ENCODE measurements around the gene LRP6.

Gene LRP6

DNA sequence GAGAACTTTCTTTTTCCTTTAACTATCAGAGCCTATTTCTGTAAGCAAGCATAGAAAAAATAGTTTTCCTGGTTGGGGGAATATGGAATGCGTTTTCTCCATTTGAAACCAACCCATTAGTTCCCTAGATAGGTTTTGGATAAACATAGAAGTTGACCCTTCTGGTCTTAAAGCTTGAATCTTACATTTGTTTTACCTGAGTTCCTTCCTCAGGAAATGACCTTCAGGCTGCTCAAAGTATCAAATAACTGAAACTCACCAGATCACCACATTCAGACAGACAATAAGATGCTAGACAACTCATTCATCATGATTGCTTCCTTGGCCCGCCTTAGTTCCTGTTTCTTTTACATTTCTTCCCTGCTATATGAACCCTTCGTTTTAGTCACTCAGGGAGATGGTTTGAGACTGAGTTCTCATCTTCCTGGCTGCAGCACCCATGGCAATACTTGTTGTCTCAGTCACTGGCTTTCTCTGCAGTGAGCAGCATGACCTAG is 52.2 kb downstream of the LRP6 start:
- peak; percentile 53 for DNase-seq (ENCODE audit: low read depth)

DNA sequence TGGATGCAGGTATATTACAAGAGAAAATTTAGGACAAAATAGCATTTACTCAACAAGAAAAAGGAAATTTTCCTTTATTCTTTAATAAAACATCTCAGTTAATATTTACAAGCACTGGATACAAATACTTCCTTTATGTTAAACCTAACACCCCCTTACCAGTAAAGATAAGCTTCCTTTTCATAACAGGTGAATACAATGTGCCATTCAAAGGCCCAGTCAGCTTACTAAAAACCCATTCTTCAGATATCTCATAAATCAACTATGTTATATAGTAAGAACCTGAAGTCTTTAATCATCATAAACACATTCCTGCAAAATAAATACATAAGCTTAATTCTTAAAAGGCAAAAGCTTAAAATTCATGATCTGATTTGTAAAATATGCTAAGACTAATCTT is 52.6 kb downstream of the LRP6 start:
- no peak for DNase-seq (ENCODE audit: low read depth)

DNA sequence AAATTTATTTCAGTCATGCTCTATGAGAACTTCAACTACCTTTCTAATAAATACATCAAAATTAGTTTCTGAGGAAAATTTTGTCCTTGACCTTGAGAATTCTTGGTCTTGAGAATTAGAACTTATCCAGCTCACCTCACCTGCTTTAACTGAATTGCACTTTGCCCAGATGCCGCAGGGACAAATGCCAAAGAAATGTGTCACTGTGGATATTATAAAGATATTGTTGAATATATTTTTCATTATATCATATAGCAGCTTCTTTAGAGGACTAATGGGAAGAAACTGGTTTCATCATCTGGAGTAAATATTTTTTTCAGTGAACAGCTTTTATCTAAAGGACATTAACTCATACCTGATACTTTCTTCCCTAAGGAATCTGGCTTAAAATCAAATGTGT is 54.1 kb downstream of the LRP6 start:
- no peak for DNase-seq (ENCODE audit: low read depth)

DNA sequence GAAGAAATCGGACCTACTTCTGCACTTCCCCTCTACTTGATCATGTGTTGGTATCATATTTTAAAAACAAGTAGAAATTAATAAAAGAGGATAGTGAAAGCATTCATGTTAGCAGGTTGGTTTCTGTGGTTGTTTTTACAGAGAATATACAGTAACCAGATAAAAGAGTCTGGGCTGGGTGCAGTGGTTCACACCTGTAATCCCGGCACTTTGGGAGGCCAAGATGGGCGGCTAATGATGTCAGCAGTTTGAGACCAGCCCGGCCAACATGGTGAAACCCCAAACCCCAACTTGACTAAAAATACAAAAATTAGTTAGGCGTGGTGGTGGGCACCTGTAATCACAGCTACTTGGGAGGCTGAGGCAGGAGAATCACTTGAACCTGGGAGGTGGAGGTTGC is 55.9 kb downstream of the LRP6 start:
- DNase-seq (ENCODE audit: low read depth): no peak

DNA sequence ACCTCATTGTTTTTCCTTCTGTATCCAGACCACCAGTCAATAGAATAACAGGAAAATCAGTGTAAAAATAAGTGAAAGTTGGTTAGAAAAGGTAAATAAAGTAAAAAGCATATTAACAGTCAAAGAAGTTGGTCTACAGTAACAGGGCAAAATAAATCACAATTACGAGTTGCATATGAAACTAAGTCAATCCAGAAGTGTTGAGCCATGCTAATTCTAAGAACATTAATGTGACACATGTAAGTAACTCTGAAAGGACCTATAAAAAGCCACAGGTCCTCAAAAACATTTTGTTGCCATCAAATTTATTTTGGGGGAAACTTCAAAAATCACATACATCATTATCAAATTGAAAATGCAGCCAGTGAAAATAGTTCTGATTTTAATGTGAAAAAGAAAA is 56.4 kb downstream of the LRP6 start:
- no peak for DNase-seq (ENCODE audit: low read depth)

DNA sequence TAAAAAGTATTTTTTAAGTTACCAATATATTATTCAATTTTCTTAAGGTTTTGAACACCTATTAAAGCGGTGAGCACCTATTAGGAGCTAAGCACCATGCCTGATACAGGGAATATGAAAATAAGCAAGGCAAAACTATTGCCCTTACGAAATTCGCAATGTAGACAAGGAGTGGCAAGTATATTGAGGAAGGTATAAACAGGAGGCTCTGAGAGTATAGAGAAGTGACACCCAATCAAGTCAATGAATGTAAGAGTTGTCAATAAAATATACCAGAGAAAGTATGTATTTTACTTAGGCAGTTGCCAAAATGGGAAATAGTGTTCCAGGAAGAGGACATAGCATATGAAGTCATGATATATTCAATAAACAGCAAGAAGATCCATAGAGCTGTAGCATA is 57.2 kb downstream of the LRP6 start:
- DNase-seq (ENCODE audit: low read depth): no peak

DNA sequence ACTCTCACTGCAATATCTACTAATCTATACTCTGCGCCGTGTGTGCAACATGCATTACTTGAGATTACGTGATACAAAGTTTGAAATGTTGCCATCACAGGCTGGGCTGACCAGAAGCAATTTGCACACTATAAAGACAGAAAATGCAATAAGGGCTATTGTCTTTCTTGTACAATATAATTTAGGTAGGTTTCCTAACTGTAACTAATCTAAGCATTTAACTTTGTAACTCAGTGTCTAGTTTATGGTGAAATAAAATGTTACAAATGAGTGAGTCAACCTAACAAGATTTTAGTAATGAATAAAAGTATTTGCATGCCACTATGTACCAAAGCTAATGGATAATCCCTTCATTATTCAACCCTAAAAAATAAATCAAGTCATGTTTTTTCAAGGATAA is 57.8 kb downstream of the LRP6 start:
- DNase-seq (ENCODE audit: low read depth): no peak

DNA sequence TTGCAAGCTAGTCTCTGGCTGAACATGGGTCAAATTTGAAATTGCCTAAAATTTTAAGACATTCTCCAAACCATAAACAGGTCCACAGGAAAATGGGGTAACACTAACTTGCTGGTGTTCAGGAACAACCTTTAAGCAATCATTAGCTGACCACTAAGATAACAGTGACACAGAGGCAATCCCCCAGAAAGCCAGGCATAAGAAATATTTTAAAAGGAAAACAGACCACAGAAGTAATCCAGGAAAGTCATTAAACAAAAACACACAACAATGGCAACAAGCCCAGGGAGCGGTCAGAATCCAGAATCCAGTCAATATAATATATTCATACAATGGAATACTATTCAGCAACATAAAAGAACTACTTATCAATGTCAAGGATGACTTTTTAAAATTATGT is 59.1 kb downstream of the LRP6 start:
- no peak for DNase-seq (ENCODE audit: low read depth)

DNA sequence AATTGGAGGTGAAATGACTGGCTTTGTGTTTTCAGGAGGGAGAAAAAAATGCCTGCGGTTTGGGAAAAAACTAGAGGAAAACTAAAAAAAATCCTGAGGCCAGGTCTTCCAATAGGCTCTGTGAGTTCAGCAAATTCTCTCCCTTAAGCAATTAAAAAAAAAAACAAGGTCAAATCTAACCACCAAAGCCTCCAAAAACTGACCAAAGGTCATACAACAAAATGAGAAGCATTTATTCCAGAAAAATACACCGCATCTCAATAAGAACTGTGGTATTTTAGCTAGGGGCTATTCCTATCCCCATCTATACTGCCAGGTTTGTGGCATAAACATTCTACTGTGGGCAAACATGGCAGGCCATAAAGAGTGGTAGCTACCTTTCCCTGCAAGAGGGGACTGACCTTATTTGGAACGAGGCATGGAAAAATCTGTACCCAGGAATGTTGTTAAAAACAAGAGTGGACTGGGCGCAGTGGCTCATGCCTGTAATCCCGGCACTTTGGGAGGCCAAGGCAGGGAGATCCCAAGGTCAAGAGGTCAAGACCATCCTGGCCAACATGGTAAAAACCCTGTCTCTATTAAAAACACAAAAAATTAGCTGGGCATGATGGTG is 60.0 kb downstream of the LRP6 start:
- DNase-seq (ENCODE audit: low read depth): no peak

DNA sequence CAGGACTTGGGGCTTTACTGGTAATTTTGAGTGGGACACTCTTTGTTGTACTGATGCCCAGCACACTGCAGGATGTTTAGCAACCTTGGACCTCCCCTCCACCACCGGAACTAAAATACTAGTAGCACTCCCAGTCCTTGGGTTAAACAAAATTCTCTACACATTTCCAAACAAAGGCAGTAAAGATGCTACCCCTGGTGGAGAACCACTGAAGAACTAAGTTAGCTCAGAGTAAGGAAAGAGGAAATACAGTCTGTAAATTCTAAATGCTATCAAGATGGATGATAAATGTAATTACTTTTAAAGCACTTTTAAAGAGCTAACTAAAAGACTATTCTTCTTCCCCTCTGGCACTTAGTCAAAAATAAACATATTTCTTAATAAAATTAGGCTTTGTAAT is 64.1 kb downstream of the LRP6 start:
- no peak for DNase-seq (ENCODE audit: low read depth)

DNA sequence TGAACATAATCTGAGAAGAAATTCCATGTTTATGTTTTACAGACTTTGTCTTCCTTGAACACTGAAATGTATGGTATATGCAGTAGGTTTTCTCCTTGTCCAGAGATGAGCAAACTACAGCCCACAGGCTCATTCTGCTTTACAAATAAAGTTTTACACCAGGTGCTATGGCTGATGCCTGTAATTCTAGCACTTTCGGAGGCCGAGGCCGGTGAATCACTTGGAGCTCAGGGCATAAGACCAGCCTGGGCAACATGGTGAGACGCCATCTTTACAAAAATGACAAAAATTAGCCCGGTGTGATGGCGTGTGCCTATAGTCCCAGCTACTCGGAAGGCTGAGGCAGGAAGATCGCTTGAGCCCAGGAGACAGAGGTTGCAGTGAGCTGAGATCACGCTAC is 64.7 kb downstream of the LRP6 start:
- DNase-seq (ENCODE audit: low read depth): no peak

DNA sequence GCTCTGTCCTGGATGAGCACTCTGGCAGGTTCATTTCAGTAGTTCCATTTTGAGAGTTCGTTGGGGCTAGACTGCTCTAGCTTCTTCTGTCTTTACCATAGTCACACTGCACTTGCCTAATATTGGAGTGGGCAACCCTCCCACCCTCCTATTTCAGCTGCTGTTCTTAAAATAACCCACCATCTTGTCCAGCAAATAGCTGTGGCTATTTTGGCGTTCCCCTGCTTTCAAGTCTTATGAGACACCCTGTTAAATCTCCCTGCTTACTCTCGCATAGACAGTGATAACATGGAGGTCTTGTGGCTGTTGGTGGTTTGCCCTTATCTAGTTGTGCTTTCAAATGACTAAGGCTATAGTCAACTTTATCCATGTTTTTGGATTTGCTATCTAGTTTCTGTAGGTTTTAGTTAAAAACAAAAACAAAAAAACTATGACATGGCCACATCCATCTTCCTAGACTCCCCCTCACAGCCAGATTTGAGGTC is 65.5 kb downstream of the LRP6 start:
- no peak for DNase-seq (ENCODE audit: low read depth)

DNA sequence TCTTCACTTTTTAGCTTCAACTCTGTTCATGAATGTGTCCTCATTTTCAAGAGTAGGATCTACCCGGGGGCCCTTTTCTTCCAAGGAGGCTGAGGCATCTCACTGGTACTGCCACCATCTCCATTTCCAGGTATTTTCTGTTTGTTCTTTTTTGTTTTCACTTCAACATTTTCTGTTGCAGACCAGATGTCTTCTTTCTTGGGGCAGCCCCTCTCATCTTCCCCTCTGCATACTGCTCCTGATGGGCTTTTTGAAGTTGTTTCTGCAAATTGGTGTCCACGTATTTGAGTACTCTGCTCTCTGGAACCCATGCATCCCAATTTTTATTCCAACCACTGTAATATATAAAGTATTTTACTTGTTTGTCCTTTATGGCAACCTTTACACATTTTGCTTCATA is 66.5 kb downstream of the LRP6 start:
- DNase-seq (ENCODE audit: low read depth): no peak

DNA sequence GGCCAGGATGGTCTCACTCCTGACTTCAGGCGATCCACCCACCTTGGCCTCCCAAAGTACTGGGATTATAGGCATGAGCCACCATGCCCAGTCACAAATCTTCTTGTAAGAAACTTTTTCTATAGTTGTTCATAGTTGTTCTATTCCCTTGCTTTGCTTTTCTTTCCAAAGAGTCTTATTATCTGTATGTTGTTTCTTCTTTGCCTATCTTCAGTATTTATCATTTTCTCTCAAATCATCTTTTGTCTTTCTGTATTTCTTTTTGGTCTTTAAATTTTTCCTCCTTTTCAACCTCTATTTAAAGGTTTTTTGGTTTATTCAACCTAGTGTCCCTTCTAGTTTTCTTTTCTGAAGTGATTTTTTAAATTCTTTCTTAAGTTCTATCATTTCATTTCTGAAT is 68.7 kb downstream of the LRP6 start:
- DNase-seq (ENCODE audit: low read depth): no peak

DNA sequence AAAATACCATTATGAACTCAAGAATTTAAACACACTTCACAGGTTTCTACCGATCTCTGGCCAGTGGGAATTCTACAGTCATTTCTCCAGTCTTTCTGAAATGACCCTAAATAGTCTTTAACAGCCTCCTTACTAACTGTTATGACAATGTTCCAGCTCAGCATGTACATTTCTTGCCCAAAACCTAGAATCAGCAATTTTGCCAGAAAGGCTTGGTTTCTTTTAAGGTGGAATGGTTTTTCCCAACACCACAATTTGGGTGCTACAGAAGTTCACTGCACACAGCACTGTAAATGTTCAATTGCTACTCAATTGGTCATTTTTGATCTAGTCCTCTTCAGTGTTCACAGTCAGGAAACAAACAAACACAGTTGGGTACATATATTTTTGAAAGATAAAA is 69.7 kb downstream of the LRP6 start:
- DNase-seq (ENCODE audit: low read depth): no peak

DNA sequence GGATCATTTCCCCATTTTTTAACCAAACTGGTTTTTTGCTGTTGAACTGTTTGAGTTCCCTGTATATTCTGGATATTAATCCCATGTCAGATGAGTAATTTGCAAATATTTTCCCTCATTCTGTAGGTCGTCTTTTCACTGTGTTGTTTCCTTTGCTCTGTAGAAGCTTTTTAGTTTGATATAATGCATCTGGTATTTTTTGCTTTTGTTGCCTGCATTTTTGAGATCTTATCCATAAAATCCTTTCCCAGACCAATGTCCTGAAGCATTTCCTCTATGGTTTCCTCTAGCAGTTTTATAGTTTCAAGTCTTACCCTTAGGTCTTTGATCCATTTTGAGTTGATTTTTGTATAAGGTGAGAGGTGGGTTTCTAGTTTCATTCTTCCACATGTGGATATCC is 71.3 kb downstream of the LRP6 start:
- DNase-seq (ENCODE audit: low read depth): peak; percentile 14

DNA sequence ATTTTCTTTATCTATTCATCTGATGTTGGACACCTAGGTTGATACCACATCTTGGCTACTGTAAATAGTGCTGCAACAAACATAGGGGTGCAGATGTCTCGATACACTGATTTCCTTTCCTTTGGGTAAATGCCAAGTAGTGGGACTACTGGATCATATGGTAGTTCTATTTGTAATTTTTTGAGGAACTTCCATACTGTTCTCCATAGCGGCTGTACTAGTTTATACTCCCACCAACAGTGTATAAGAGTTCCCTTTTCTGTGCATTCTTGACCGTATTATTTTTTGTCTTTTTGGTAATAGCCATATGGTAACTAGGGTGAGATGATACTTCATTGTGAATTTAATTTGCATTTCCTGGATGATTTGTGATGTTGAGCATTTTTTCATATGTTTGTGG is 71.8 kb downstream of the LRP6 start:
- no peak for DNase-seq (ENCODE audit: low read depth)

DNA sequence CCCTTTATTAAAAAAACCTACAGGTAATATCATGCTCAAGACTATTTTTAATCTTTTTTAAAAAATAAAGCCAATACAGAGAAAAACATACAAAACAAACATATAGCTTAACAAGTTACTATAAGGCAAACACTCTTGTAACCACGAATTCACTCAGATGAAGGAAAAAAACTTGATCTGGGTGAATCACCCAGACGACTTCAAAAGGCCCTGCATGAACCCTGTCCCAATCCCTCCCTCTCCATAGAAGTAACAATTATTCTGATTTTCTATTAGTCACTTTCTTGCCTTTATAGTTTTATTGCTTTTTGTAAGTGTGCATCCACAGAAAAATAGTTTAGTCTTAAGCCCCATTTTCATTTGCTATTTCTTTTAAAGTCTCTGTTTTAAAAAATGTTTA is 72.6 kb downstream of the LRP6 start:
- DNase-seq (ENCODE audit: low read depth): peak; percentile 56

DNA sequence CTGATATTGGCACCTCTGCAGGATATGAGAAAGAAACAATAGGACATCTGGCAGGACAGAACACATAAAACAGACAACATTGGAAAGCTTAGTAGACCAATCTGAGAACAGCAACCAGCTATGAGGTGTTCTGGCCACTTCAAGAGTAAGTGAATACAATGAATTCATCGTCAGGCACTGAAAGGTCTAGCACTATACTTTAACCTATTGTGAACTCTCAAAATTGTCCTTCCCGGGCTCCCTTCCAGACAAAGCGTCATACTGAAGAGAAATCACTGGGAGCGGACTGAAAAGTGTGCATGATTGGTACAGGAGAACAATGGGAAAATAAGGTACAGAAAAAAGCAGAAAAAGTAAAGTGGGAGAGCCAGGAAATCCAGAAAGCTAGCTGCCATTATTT is 75.8 kb downstream of the LRP6 start:
- no peak for DNase-seq (ENCODE audit: low read depth)

DNA sequence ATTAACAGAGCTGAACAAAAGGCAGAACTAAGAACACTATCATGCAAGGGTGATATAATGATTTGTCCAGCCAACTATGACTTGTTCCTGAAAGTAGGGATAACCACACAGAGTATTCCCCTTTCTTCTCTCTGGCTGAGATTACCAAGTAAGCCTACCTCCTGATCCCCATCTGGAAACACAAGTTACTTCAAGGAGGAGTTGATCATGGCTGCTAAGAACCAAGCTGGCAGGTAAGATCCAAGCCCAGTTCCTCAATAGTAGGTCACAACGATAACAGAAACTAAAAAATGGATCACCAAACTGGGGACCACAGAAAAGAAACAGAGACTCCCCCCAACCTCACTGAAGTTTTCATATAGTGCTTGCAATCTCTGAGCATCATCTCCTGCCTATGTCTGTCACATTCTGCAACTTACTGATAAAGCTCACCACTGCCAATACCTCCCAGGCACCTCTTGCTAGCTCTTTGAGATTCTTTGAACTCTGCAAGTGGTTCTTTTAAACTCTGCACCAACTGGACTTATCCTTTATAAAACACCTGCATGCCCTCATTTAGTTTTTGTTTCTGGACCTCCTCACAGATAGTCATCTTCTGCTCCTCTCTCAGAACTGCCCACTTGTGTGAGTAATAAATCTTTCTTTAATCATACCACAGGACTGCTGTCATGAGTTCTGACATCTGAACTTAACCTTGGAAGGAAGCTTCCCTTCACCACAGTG is 76.6 kb downstream of the LRP6 start:
- peak; percentile 4 for DNase-seq (ENCODE audit: low read depth)

DNA sequence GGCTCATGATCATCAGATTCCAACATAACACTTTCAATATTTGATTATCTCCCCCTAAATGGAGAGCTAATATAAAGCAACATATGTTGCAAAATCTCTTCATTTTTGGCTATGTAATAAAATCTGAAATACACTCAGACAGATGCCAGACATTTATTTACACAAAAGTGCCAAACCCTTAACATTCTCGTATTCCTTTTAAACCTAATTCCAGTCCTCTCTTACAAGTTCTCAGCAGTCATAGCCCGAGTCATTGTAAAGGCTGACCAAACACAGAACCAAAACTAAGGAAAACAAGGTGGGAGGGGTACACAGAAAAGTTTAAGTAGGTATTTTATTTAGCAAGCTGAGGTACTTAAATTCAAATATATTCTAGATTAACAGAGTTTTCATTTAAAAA is 81.4 kb downstream of the LRP6 start:
- no peak for DNase-seq (ENCODE audit: low read depth)

DNA sequence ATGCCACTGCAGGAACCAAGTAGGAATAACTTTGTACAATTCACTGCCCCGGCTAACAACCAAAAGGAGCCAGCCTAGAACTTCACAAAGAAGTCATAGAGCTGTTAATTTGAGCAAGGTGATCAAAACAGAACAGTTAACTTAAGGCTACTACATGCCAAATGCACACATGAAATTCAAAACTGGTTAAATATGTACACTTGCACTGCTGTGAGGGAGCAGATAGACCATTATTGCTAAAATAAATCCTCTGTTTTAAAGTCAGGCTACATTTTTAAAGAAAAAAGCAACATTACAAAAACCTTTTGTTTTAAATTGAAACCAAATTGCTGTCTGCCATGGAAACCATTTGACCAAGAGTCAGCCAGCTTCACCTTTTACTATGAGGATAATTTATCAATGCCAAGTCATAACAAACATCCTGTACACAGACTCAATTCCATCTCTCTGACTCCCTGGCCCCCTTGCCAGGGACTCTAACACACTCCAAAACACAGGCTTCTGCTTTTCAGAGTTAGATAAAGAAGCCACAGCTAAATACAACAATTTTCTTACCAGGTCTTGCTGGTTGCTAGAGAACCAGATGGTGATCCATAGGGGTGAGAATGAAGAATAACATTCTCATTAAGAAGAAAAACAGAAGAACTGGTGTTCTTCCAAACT is 84.0 kb downstream of the LRP6 start:
- DNase-seq (ENCODE audit: low read depth): peak; percentile 48

DNA sequence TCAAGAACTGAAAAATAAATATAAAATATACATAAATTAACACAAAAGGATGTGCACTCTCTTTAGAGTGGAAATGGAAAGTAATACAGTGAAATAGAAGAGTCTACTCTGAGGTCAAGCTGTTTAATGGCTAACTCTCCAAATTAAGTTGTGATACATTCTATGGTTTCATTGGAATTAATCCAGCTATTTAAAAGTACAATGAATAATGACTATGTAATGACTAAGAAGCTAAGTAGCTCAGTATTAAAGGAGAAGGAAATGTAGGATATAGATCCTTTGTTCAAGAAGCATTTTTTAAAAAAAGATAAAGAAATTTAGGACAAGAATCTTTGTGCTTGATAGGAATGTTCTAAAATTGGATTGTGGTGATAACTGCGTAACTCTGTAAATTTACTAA is 85.3 kb downstream of the LRP6 start:
- DNase-seq (ENCODE audit: low read depth): peak; percentile 78

Measured in ELR (cell line).